H1 (cell line): ENCODE measurements around the gene TMEM130. TPM values are rescaled to one million over a fixed set of nuclear protein-coding genes. Genes with fewer than 3 reads are reported as not detected.

Experiments
- CTCF ChIA-PET: fragments of 300-600 bp; sonication (Branson Sonifier 250); formaldehyde crosslinking; loops from one replicate; lab custom pipeline; 2021; ENCODE audit not compliant: partially characterized antibody; lab: Charles Lee
- POLR2A ChIA-PET: fragments of 300-600 bp; sonication (Branson Sonifier 250); formaldehyde crosslinking; loops from one replicate; lab custom pipeline; 2021; ENCODE audit warnings: inconsistent platforms; ENCODE audit not compliant: partially characterized antibody; lab: Charles Lee
- DNase-seq, 2 experiments: peaks; one replicate each; pipeline versions ENCODE4 v3.0.0 to v3.0.0-alpha.2; 2010 to 2022; ENCODE audit warnings: low spot score in 2 of 2, low read depth in 1 of 2, mixed read lengths in 1 of 2
- FAIRE-seq: peaks from 2 replicates; lab custom pipeline; 2011; peaks lifted over from hg19 to GRCh38; lab: Jason Lieb, UNC
- H2AFZ ChIP-seq: 2 replicates; pipeline ENCODE4 v1.8.1; 2012; ENCODE audit warnings: low read length, inconsistent platforms
- H2AK5ac ChIP-seq: 2 replicates; pipeline ENCODE4 v1.6.1; 2013; ENCODE audit warnings: low read depth, low read length
- H2BK120ac ChIP-seq: replicated peaks from 2 replicates; pipeline ENCODE3; 2013; ENCODE audit warnings: low read depth, low read length, inconsistent platforms
- H2BK12ac ChIP-seq: 2 replicates; pipeline ENCODE4 v1.6.1; 2013; ENCODE audit warnings: low read depth, low read length
- H2BK15ac ChIP-seq: 2 replicates; pipeline ENCODE4 v1.6.1; 2013; ENCODE audit warnings: low read length
- H2BK20ac ChIP-seq: 2 replicates; pipeline ENCODE4 v1.6.1; 2013; ENCODE audit warnings: low read length
- H2BK5ac ChIP-seq: 2 replicates; pipeline ENCODE4 v1.6.1; 2013; ENCODE audit warnings: low read depth, low read length
- H3K14ac ChIP-seq: 2 replicates; pipeline ENCODE4 v1.6.1; 2013; ENCODE audit warnings: inconsistent platforms; ENCODE audit not compliant: insufficient read length
- H3K18ac ChIP-seq: 2 replicates; pipeline ENCODE4 v1.6.1; 2013; ENCODE audit warnings: low read length; ENCODE audit errors: extremely low read depth
- H3K23ac ChIP-seq: 2 replicates; pipeline ENCODE4 v1.6.1; 2013; ENCODE audit warnings: inconsistent platforms; ENCODE audit not compliant: insufficient read length
- H3K23me2 ChIP-seq: 2 replicates; pipeline ENCODE4 v1.6.1; 2013; ENCODE audit warnings: low read depth, low read length
- H3K27ac ChIP-seq: 2 replicates; pipeline ENCODE4 v1.6.1; 2011; ENCODE audit warnings: low read depth, low read length, inconsistent platforms
- H3K27me3 ChIP-seq, 4 experiments: replicated peaks in 1 of 4; 1 replicate in 1 of 4; 2 replicates in 3 of 4; pipeline versions ENCODE4 v1.6.1 to v1.8.1; 2011 to 2013; ENCODE audit warnings: low read length in 3 of 4, mild to moderate bottlenecking in 3 of 4, inconsistent platforms in 2 of 4, mixed read lengths in 2 of 4, moderate library complexity in 1 of 4; ENCODE audit not compliant: control insufficient read depth in 3 of 4, insufficient read depth in 3 of 4; ENCODE audit errors: extremely low read depth in 1 of 4
- H3K36me3 ChIP-seq, 4 experiments: 2 replicates each; pipeline versions ENCODE4 v1.6.1 to v1.8.1; 2011 to 2013; ENCODE audit warnings: mild to moderate bottlenecking in 4 of 4, low read length in 3 of 4, moderate library complexity in 2 of 4, control low read depth in 1 of 4, inconsistent platforms in 1 of 4; ENCODE audit not compliant: insufficient read depth in 4 of 4, control insufficient read depth in 2 of 4
- H3K4ac ChIP-seq: replicated peaks from 2 replicates; pipeline ENCODE3; 2013; ENCODE audit warnings: low read length, low read depth, mixed read lengths, inconsistent platforms; ENCODE audit not compliant: insufficient read length
- H3K4me1 ChIP-seq, 4 experiments: replicated peaks in 1 of 4; 1 replicate in 1 of 4; 2 replicates in 3 of 4; pipeline versions ENCODE4 v1.6.1 to v1.8.1; 2011 to 2013; ENCODE audit warnings: low read length in 3 of 4, inconsistent platforms in 2 of 4, mixed read lengths in 1 of 4; ENCODE audit not compliant: insufficient read depth in 4 of 4, control insufficient read depth in 3 of 4
- H3K4me2 ChIP-seq, 2 experiments: 2 replicates each; pipeline versions ENCODE4 v1.6.1 to v1.8.1; 2011 to 2013; ENCODE audit warnings: low read depth in 2 of 2, low read length in 2 of 2, control low read depth in 1 of 2, inconsistent platforms in 1 of 2, mild to moderate bottlenecking in 1 of 2; ENCODE audit not compliant: insufficient read depth in 1 of 2
- H3K4me3 ChIP-seq, 4 experiments: fragments of 200-600, 300-600 bp in 1 of 4; sonication (generic), shearing (Covaris generic), sonication (Bioruptor Twin) in 1 of 4; 2 replicates each; pipeline versions ENCODE4 v1.5.1 to v1.8.1; 2011 to 2016; ENCODE audit warnings: low read length in 4 of 4, low read depth in 3 of 4, control low read depth in 2 of 4, inconsistent platforms in 2 of 4, mild to moderate bottlenecking in 2 of 4, mixed read lengths in 1 of 4, moderate library complexity in 1 of 4; ENCODE audit not compliant: insufficient read depth in 2 of 4; ENCODE audit errors: extremely low read depth in 1 of 4
- H3K56ac ChIP-seq: replicated peaks from 2 replicates; pipeline ENCODE3; 2013; ENCODE audit warnings: low read depth, mild to moderate bottlenecking, mixed read lengths, low read length, inconsistent platforms; ENCODE audit not compliant: insufficient read length
- H3K79me1 ChIP-seq: 2 replicates; pipeline ENCODE4 v1.6.1; 2013; ENCODE audit warnings: low read depth, low read length, control low read depth
- H3K79me2 ChIP-seq, 2 experiments: 2 replicates each; pipeline versions ENCODE4 v1.6.1 to v1.8.1; 2012 to 2013; ENCODE audit warnings: low read length in 2 of 2, mild to moderate bottlenecking in 2 of 2, inconsistent platforms in 1 of 2; ENCODE audit not compliant: insufficient read depth in 2 of 2, control insufficient read depth in 1 of 2
- H3K9ac ChIP-seq, 4 experiments: replicated peaks in 1 of 4; 1 replicate in 1 of 4; 2 replicates in 3 of 4; pipeline versions ENCODE4 v1.6.1 to v1.8.1; 2011 to 2013; ENCODE audit warnings: low read depth in 3 of 4, low read length in 3 of 4, control low read depth in 2 of 4, mild to moderate bottlenecking in 2 of 4, moderate library complexity in 2 of 4, inconsistent platforms in 1 of 4; ENCODE audit errors: extremely low read depth in 1 of 4
- H3K9me3 ChIP-seq, 2 experiments: 2 replicates each; pipeline versions ENCODE4 v1.6.1 to v1.8.1; 2012 to 2013; ENCODE audit warnings: mild to moderate bottlenecking in 2 of 2, moderate library complexity in 2 of 2, control low read depth in 1 of 2, inconsistent platforms in 1 of 2, low read depth in 1 of 2, low read length in 1 of 2, mixed read lengths in 1 of 2; ENCODE audit not compliant: insufficient read depth in 2 of 2
- H4K20me1 ChIP-seq, 2 experiments: replicated peaks in 1 of 2; 2 replicates each; pipeline versions ENCODE3 to v1.8.1; 2011 to 2013; ENCODE audit warnings: inconsistent platforms in 2 of 2, low read length in 2 of 2, mild to moderate bottlenecking in 1 of 2; ENCODE audit not compliant: insufficient read depth in 2 of 2, control insufficient read depth in 1 of 2
- H4K5ac ChIP-seq: 2 replicates; pipeline ENCODE4 v1.6.1; 2013; ENCODE audit warnings: low read length, low read depth, mixed read lengths, inconsistent platforms; ENCODE audit not compliant: insufficient read length
- H4K8ac ChIP-seq: 2 replicates; pipeline ENCODE4 v1.8.0; 2013; ENCODE audit warnings: mild to moderate bottlenecking, moderate library complexity, low read length, inconsistent platforms; ENCODE audit not compliant: insufficient read depth; ENCODE audit errors: extremely low read depth
- H4K91ac ChIP-seq: replicated peaks from 2 replicates; pipeline ENCODE3; 2013; ENCODE audit warnings: low read length, mixed read lengths, inconsistent platforms; ENCODE audit not compliant: insufficient read length
- JUND ChIP-seq: IDR thresholded peaks from 2 replicates; pipeline ENCODE4 v1.6.1; 2011; ENCODE audit warnings: mild to moderate bottlenecking, improper control_type of control experiment, low read length
- KDM4A ChIP-seq: IDR thresholded peaks from one replicate; pipeline ENCODE4 v1.7.1; 2012; ENCODE audit warnings: low read depth, mild to moderate bottlenecking, moderate library complexity, low read length, inconsistent platforms; ENCODE audit not compliant: severe bottlenecking
- TCF12 ChIP-seq: IDR thresholded peaks from 2 replicates; pipeline ENCODE4 v1.6.1; 2011; ENCODE audit warnings: low read depth, mild to moderate bottlenecking, low read length
- TEAD4 ChIP-seq: IDR thresholded peaks from 2 replicates; pipeline ENCODE4 v1.6.1; 2012; ENCODE audit warnings: low read depth, low read length, inconsistent platforms, mixed read lengths
- YY1 ChIP-seq: IDR thresholded peaks from 2 replicates; pipeline ENCODE4 v1.6.1; 2011; ENCODE audit warnings: low read depth, mild to moderate bottlenecking, low read length
- WGBS, 2 experiments: shearing (Covaris generic) in 1 of 2; methylation state at CpG; one replicate each; pipeline versions ENCODE4 v1.1.6 to v1.1.7; 2013 to 2015; ENCODE audit warnings: low lambda C conversion rate in 2 of 2, mixed read lengths in 2 of 2, inconsistent platforms in 1 of 2, low coverage in 1 of 2, missing lambda C conversion rate in 1 of 2; ENCODE audit not compliant: insufficient replicate concordance in 2 of 2, insufficient coverage in 1 of 2, insufficient read length in 1 of 2; ENCODE audit errors: extremely low coverage in 1 of 2, missing lambda C conversion rate in 1 of 2; 5-methylcytosine and 5-hydroxymethylcytosine counted together
- polyA plus RNA-seq, 7 experiments: library from polyadenylated mRNA; depleted of rRNA in 3 of 7; stranded (reverse) in 5 of 7; unstranded in 2 of 7; fragments of >200 nt in 5 of 7; fragments of 200-250 nt in 2 of 7; gene quantifications; 1 replicate in 5 of 7; 2 replicates in 1 of 7; 4 replicates in 1 of 7; pipeline versions ENCODE4 v1.2.1 to v1.2.3, GENCODE V29; 2011 to 2013; ENCODE audit warnings: missing spikeins in 2 of 7, mixed read lengths in 2 of 7
- total RNA-seq: library from RNA; stranded (reverse); fragmentation: NEBNext Ultra II Directional; extraction: Animal tissue kit (Norgen Biotek cat#: 25700); gene quantifications from 2 replicates; pipeline ENCODE4 v1.2.1, GENCODE V29; 2021

TMEM130 gene
- total and polyA plus RNA-seq, 2 of the 8 experiments (the other 6 are each of a cell fraction or from before 2014, with no cell fraction given) = 2.9 to 6.6 TPM

GRCh38 chr7:98815313-98815712 is 54.5 kb downstream of the TMEM130 start:
- Histone ChIP-seq H3K23me2 (peaks cover 11% of the 10 kb centered on the region; the same call in 1 of the 2 replicates), H3K4me1 (no peaks in the 10 kb centered on the region; a peak in 1 of 7 replicates), H4K5ac (no peak overlapping the region), H4K8ac (no peak overlapping the region), H2BK20ac (no peak overlapping the region), H2BK15ac (no peak overlapping the region), H3K79me1 (no peaks in the 10 kb centered on the region), H3K9ac (no peak overlapping the region), H3K36me3 (no peaks in the 10 kb centered on the region), H3K4me2 (no peak overlapping the region), H3K27ac (no peak overlapping the region), H3K27me3 (no peaks in the 10 kb centered on the region), H3K56ac (no peak overlapping the region), H4K91ac (no peak overlapping the region), H3K4me3 (no peak overlapping the region), H2BK120ac (no peak overlapping the region), H3K14ac (no peak overlapping the region), H3K23ac (no peak overlapping the region), H2AFZ (no peak overlapping the region), H3K18ac (no peak overlapping the region), H3K9me3 (peaks cover 0 to 5% of the 10 kb centered on the region in 2 experiments; a peak in 2 of 4 replicates), H2BK12ac (no peak overlapping the region), H2BK5ac (no peak overlapping the region), H3K79me2 (no peaks in the 10 kb centered on the region), H4K20me1 (peaks cover 0 to 3% of the 10 kb centered on the region in 2 experiments), H2AK5ac (no peak overlapping the region), H3K4ac (no peak overlapping the region)
- ChIA-PET POLR2A (no interaction called here), CTCF (interaction anchor here (0.9 to 2.3 kb wide), 3 partner anchors 14 to 83 kb away, joined by 3 to 5 read pairs (median 3); no protein-coding TSS in a partner anchor)
- DNase-seq = no peak
- TF ChIP-seq TEAD4 = no peak
- no peak for TF ChIP-seq TCF12
- TF ChIP-seq YY1 = no peak
- TF ChIP-seq KDM4A = no peak
- no peak for TF ChIP-seq JUND
- FAIRE-seq = no peak
- WGBS, 2 experiments = 83% methylated on average over 1 of the region's 1 CpG; no CpG with 5 or more reads in 1 of the 2 experiments
